ENCODE results near the gene HSDL1.
"Not testable (repeated sequence)": the region's sequence is repeated elsewhere in the genome, so short reads cannot be mapped to it uniquely, and the experiment has no call there.

GRCh38 chr16:84118315-84118714 lies 26.7 kb downstream of the HSDL1 start:
- TF ChIP-seq ATF3 (IDR thresholded peaks at IDR 0.05; ENCODE audit: insufficient read depth, low read depth, low read length); KDM1A (IDR thresholded peaks at IDR 0.05; ENCODE audit: borderline replicate concordance, low read length); EZH2 (IDR thresholded peaks at IDR 0.05; ENCODE audit: low read depth, low read length, severe bottlenecking); YY1 (IDR thresholded peaks at IDR 0.05; ENCODE audit: low read depth, low read length); MAX (IDR thresholded peaks at IDR 0.05); CTCF (IDR thresholded peaks at IDR 0.05; ENCODE audit: control extremely low read depth in 1 of 3, insufficient read depth in 1 of 3, low read depth in 1 of 3, low read length in 3 of 3); USF2 (IDR thresholded peaks at IDR 0.05; ENCODE audit: low read length); SUZ12 (IDR thresholded peaks at IDR 0.05; ENCODE audit: low read length); CREB1 (IDR thresholded peaks at IDR 0.05); POLR2AphosphoS5 (IDR thresholded peaks at IDR 0.05; ENCODE audit: low read depth, low read length); RFX5 (IDR thresholded peaks at IDR 0.05; ENCODE audit: borderline replicate concordance, low read depth, low read length); RXRA (IDR thresholded peaks at IDR 0.05; ENCODE audit: insufficient read depth, low read depth, low read length); RNF2 (IDR thresholded peaks at IDR 0.05; ENCODE audit: borderline replicate concordance, low read depth, low read length, missing control alignments, poor library complexity, severe bottlenecking): not testable (repeated sequence)
